ENCODE data around the gene SLC17A1.

Gene SLC17A1

DNA sequence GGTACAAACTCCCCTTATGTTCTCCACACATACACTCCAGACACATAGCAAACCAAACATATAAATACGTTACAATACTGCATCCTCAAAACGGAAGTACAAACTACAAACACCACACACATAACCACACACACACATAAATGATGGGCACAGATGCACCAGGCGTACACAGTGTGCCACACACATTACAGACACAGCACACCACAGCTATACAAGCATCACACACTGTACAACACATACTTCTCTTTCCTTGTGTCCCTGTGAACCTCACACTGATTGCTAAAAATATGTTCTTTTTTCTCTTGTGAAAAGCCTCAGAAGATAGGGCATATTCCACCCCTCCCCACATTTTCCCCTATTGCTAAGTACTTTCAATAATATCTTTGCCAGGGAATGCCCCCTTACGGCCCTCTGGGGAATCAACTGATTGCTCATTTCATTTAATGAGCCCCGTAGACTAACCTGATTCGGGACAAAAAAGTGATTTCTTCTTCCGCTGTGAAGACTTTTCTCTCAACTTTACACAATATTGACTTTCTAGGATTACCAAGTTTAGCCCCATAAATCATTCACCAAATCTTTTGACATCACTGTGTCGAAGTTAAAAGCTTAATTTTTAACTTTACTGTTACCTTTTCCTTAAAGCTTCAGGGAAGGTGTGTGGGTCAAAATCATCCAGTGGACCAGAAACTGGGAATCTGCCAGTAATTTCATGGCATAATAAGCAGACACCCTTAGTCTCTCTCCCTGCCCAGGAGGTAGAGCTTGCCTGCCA is at the start of gene SLC17A1:
Gene SLC17A1, minus strand, starts transcription at position 521 of the 775 bp plus-strand sequence. CDS start 1,495 bp downstream, outside the sequence.
- DNase-seq: no peak

DNA sequence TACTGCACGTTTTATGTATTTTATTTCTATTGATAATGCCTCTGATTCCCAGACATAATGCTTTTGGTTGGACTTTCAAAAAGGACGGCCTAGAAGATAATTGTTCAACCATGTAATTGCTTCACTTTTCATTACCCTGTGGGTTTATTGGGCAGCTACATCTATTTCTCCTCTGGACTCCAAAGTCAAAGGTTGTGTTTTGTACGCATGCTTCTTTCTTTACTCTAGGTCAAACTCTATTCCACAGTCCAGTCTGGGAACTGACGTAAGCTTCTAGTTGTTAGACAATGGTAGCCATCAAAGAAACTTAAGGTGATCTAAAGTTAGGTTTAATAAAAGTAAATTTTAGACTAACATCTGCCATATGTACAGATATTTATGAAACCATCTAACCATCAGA is 48.7 kb upstream of the SLC17A1 start:
- no peak for DNase-seq

DNA sequence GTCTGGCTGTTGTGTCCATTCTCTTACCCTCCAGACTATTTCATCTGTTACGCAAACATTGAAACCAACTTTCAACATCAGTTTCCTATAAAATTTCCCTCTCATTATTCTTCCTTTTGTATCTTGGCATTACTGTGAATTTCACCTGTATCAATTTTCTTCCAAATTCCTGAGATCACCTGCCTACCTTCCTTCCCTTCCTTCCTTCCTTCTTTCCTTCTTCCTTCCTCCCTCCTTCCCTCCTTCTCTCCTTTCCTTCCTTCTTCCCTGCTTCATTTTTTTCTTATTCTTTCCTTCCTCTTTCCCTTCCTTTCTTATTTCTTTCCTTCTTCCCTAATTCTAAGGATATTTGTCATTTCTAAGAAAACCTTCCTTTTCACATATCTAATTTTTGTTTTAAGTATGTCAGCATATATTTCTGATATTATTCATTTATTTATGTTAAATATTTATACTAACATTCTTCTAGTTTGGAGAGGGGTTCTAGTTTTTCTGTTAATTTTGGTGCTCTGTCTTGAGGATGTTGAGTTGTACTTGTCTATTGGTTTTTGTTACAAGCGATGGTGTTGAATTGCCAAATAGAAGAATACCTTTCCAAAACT is 47.0 kb upstream of the SLC17A1 start:
- no peak for DNase-seq

DNA sequence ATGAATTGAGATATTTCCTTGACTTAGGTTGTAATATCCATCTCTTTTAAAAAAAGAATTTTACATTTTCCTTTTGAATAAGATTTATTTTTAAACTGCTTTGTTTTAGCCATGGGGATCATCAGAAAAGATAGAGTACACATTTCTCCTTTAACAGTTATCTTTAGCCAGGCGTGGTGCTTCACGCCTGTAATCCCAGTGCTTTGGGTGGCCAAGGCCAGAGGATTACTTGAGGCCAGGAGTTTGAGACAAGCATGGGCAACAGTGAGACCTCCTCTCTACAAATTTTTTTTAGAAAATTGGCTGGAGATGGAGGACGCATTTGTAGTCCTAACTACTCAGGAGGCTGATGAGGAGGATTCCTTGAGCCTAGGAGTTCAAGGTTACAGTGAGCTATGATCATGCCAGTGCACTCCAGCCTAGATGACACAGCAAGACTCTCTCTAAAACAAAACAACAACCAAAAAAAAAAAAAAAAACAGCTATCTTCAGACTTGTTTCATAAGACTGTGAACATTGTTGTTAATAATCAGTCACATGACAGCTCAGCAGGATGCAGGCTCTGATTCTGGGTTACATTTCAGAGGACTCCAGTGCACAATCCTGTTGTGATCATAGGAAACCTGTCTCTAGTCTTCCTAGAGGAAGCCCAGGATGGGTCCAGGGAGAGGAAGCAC is 44.2 kb upstream of the SLC17A1 start:
- DNase-seq: no peak

DNA sequence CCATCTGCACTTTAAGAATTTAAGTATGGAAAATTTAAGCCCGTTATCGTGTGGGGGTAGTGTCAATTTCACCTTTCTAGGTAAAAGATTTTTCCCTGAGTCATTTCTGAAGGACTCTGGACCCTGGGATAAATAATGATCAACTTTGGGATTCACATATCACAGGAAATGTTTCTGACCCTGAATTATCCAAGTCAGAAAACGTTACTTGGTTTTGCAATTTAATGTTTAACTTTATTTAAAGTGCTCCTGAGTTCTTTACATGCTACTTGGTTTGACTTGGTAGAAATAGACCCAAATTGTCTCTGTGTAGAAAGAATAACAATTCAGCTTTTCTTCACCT is 43.7 kb upstream of the SLC17A1 start:
- DNase-seq: no peak

GRCh38 chr6:25874822-25875562 is 43.1 kb upstream of the SLC17A1 start:
- DNase-seq: peak; percentile 21

DNA sequence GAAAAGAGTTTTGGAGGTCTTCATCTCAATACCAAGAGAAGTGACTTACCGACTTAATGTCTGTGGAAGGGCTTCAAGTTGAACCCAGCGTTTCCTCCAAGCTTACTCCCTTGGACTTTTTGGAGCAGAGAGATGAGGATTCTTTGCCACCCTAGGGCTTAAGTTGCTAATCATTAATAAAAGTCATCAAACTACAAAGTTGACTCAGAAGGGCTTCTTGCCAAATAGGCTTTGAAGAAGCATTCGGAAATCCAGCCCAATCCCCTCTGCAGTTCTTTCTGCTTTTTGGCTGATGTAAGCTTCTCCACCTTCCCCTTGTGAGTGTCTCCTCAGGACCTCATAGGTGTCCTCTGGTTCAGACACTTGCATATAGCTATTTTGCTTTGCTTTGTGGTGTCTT is 42.3 kb upstream of the SLC17A1 start, which contains the start of gene SLC17A3:
Gene SLC17A3, minus strand, starts transcription at position 126 of the 400 bp plus-strand sequence. CDS start 5,856 bp downstream, outside the sequence.
- DNase-seq: no peak

- peak; percentile 66 for DNase-seq
Measured at GRCh38 chr6:25872814-25873213, 41.0 kb upstream of the SLC17A1 start.

DNA sequence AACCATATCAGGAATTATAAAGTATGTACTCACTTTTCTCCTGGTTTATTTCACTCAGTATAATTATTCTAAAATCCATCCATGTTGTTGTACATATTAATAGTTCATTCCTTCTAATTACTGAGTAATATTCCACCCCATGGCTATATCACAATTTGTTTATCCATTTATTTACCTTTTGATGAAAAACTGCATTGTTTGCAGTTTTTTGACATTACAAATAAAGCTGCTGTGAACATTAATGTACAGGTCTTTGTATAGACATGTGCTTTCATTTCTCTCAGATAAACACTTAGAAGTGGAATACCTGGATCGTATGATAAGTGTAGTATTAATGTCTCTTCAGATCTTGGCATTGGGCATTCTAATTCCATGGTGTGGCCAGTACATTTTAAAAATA is 38.0 kb upstream of the SLC17A1 start:
- DNase-seq: no peak

GRCh38 chr6:25868436-25869183 is 36.8 kb upstream of the SLC17A1 start:
- no peak for DNase-seq

- DNase-seq: peak; percentile 67
Measured at GRCh38 chr6:25866011-25866410, 34.2 kb upstream of the SLC17A1 start.

- no peak for DNase-seq
Measured at GRCh38 chr6:25863360-25863759, 31.5 kb upstream of the SLC17A1 start.

GRCh38 chr6:25862199-25862598 is 30.3 kb upstream of the SLC17A1 start:
- no peak for DNase-seq

GRCh38 chr6:25852756-25853155 is 20.9 kb upstream of the SLC17A1 start:
- DNase-seq: no peak

- no peak for DNase-seq
Measured at GRCh38 chr6:25851961-25852360, 20.1 kb upstream of the SLC17A1 start.

DNA sequence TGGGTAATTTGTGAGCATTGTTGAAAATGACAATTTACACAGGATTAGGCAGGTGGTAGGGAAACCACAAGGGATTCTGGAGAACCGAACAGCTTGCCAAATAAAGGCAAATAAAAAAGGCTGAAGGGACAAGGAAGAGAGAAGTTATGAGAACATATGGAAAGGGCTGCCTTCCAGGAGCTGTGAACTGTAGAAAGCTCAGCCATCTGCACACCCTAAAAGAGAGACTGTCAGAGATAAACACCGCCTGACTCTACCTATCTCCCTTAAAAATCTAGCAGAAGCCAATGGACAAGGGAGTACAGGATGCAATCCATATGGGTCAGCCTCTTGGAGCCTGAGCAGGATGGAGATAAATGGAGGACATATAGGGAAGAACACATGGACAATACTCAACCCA is 12.7 kb upstream of the SLC17A1 start:
- DNase-seq: no peak

DNA sequence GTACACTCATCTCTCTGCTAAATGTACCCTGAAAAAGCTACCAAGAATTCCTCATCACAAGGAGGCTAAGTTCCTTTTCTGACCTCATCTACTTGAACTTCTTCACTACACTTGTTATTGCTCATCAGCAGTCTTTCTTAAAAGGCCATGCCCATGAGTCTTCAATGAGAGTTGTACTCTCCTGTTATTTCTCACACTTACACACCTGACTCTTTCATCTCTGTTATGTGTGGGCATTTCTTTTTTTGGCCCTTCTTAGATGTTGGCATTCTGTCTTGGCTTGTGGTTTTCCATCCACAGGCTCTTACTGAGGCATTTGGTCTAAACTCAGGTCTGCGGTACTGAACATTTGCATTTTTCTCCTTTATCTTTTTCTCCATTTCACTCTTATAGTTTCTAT is 10.7 kb upstream of the SLC17A1 start:
- DNase-seq: no peak

- DNase-seq: no peak
Measured at GRCh38 chr6:25835442-25836283, 3.8 kb upstream of the SLC17A1 start.

DNA sequence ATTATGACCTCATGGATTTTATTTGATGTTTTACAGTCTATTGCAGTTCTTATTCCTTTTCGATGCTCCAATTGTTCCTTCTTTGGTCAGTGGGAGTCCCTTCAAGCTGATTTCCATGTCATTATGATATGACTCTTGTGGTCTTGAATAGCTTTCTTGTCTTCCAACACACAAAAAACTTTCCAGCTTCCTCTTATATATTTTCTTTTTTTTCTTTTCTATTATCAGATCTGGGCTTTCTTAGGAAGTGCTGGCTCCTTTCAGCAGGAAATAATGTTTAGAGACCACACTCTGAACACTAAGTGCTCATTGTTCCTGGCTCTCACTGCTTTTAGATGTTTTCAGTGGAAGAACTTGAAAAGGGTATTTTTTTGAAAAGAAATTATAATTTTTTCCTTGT is 3.1 kb upstream of the SLC17A1 start:
- no peak for DNase-seq

DNA sequence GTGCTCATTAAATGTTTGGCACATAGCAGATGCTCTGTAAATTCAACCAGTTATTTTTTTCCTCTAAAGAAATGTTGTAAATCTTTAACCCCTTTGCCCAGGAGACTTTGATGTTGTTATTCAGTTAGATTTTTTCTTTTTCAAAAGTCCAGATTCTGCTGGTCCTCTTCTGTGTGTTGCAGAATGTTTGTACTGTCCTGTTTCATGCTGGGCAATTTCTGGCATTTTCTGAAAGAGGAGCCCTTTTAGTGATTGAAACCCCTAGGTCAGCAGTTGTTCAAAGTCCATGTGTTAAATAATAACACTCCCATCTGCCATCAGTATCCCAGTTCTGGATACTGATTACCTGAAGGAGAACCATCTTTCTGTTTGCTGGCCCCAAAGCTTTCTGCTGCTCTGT is 1.3 kb upstream of the SLC17A1 start:
- DNase-seq: no peak

DNA sequence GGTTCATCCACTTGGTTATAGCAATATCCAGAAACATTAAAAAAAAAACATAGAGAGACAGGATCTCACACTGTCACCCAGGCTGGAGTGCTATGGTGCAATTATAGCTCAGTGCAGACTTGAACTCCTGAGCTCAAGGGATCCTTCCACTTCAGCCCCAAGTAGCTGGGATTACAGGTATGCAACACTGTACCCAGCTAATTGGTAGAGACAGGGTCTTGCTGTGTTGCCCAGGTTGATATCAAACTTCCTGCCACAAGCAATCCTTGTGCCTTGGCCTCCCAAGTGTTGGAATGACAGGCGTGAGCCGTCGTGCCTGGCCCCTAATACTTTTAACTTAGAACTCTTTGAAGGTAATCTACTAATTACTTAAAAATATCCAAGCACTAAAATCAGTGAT is 818 bp upstream of the SLC17A1 start:
- no peak for DNase-seq

GRCh38 chr6:25832307-25832662 is 433 bp upstream of the SLC17A1 start:
- no peak for DNase-seq

Data from CD4-positive, alpha-beta T cell treated with Interleukin-10 for 1 hour (primary cell).